Progenitor cell of endocrine pancreas (in vitro differentiated cells): ENCODE data around the gene PCNX4. TPM values are rescaled to one million over a fixed set of nuclear protein-coding genes. Genes with fewer than 3 reads are reported as not detected.

ENCODE experiments used
- DNase-seq: peaks from one replicate; pipeline ENCODE4 v3.0.0; 2021; ENCODE audit warnings: low spot score; ENCODE audit not compliant: unreplicated experiment
- H3K27ac Mint-ChIP-seq: 2 replicates; pipeline ENCODE4 v1.8.0; 2021; ENCODE audit warnings: mild to moderate bottlenecking, moderate library complexity, mixed read lengths
- H3K27me3 Mint-ChIP-seq: 2 replicates; pipeline ENCODE4 v1.8.0; 2021; ENCODE audit warnings: mixed read lengths
- H3K36me3 Mint-ChIP-seq: 2 replicates; pipeline ENCODE4 v1.8.0; 2022; ENCODE audit warnings: mixed read lengths; ENCODE audit not compliant: insufficient read depth
- H3K4me1 Mint-ChIP-seq: 2 replicates; pipeline ENCODE4 v1.8.0; 2021; ENCODE audit warnings: low read depth, mixed read lengths
- H3K4me3 Mint-ChIP-seq: 2 replicates; pipeline ENCODE4 v1.8.0; 2021; ENCODE audit warnings: low read depth, mild to moderate bottlenecking, moderate library complexity, mixed read lengths
- H3K9me3 Mint-ChIP-seq: 2 replicates; pipeline ENCODE4 v1.8.0; 2021; ENCODE audit warnings: low read depth, mixed read lengths
- total RNA-seq: library from RNA; stranded (reverse); gene quantifications from 2 replicates; pipeline ENCODE4 v1.2.1, GENCODE V29; 2021
- TF ChIP-seq, protein P1 (sequence below): fragments of 200-600 bp; sonication (generic); IDR thresholded peaks from one replicate; pipeline ENCODE4 v1.5.0; 2021; ENCODE audit warnings: antibody characterized with exemption, mild to moderate bottlenecking; ENCODE audit not compliant: unreplicated experiment

PCNX4 gene
- total RNA-seq, 1 donor from 2014 or later, result 85.2 TPM

GRCh38 chr14:60217713-60218112, 126.0 kb downstream of the PCNX4 start:
- TF ChIP-seq, protein P1, sequence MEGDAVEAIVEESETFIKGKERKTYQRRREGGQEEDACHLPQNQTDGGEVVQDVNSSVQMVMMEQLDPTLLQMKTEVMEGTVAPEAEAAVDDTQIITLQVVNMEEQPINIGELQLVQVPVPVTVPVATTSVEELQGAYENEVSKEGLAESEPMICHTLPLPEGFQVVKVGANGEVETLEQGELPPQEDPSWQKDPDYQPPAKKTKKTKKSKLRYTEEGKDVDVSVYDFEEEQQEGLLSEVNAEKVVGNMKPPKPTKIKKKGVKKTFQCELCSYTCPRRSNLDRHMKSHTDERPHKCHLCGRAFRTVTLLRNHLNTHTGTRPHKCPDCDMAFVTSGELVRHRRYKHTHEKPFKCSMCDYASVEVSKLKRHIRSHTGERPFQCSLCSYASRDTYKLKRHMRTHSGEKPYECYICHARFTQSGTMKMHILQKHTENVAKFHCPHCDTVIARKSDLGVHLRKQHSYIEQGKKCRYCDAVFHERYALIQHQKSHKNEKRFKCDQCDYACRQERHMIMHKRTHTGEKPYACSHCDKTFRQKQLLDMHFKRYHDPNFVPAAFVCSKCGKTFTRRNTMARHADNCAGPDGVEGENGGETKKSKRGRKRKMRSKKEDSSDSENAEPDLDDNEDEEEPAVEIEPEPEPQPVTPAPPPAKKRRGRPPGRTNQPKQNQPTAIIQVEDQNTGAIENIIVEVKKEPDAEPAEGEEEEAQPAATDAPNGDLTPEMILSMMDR, result no peak
- Mint-ChIP-seq H3K27ac (no peak overlapping the region), H3K4me1 (peaks cover 5% of the 10 kb centered on the region), H3K4me3 (no peak overlapping the region), H3K9me3 (no peaks in the 10 kb centered on the region), H3K27me3 (peaks cover 3% of the 10 kb centered on the region), H3K36me3 (no peaks in the 10 kb centered on the region)
- DNase-seq, result no peak

Other genes with a start within 250 kb of the PCNX4 start
- gene RTN1, start 221.1 kb upstream of the PCNX4 start, total RNA-seq, result 23.4 and 27.0 TPM in 2 replicates
- 3.2 and 3.7 TPM in 2 replicates for gene LRRC9, start 171.8 kb upstream of the PCNX4 start, total RNA-seq
- 76.5 and 79.9 TPM in 2 replicates for gene DHRS7, start 73.5 kb downstream of the PCNX4 start, total RNA-seq
- 43.1 and 46.3 TPM in 2 replicates for gene PPM1A, start 157.3 kb downstream of the PCNX4 start, total RNA-seq